A172 (cell line): ENCODE results near the gene FMO5. TPM values are rescaled to one million over a fixed set of nuclear protein-coding genes. Genes with fewer than 3 reads are reported as not detected.

Experiments used
- DNase-seq: peaks from one replicate; pipeline ENCODE4 v3.0.0-alpha.2; 2015; ENCODE audit warnings: low spot score
- total RNA-seq: library from RNA; depleted of rRNA; stranded (reverse); fragments of >200 nt; shearing (Covaris generic); gene quantifications from 2 replicates; pipeline ENCODE4 v1.2.3, GENCODE V29; 2014; rRNA removed

Gene FMO5
- total RNA-seq, 1 experiment from 2014 or later: not detected

GRCh38 chr1:147142886-147143285 is 82.3 kb downstream of the FMO5 start:
- no peak for DNase-seq

Other genes starting within 250 kb of the FMO5 start
- gene PRKAB2, start 52.9 kb downstream of the FMO5 start, total RNA-seq: 6.4 and 7.0 TPM in 2 replicates
- 41.1 and 41.4 TPM in 2 replicates for gene CHD1L, start 17.3 kb upstream of the FMO5 start, total RNA-seq